Measurements from ENCODE around the gene C14orf93. TPM values are rescaled to one million over a fixed set of nuclear protein-coding genes. Genes with fewer than 3 reads are reported as not detected.
"Not testable (repeated sequence)": the region's sequence is repeated elsewhere in the genome, so short reads cannot be mapped to it uniquely, and the experiment has no call there.

Gene C14orf93
- total RNA-seq, 4 donors from 2014 or later = 4.6 to 11.2 (median 9.9) TPM

- Histone ChIP-seq H3K36me3 (no peaks in the 10 kb centered on the region), H3K27ac (replicated peaks in 1 of 4) (no peak overlapping the region), H3K27me3 (no peaks in the 10 kb centered on the region), H3K9me3 (no peaks in the 10 kb centered on the region), H3K4me3 (no peak overlapping the region), H3K4me1 (peaks cover 0 to under 1% (median 0%) of the 10 kb centered on the region in 4 donors)
- intact Hi-C loops (cut with DNase I) = no loop called here
- 80% methylated on average over 4 of the region's 4 CpGs for WGBS
- TF ChIP-seq POLR2A (IDR thresholded peaks at IDR 0.05; ENCODE audit: low read depth) (no peak), EP300 (IDR thresholded peaks at IDR 0.05) (no peak), POLR2AphosphoS5 (IDR thresholded peaks at IDR 0.05) (no peak), CTCF (IDR thresholded peaks at IDR 0.05) (no peak)
- no peak for DNase-seq (ENCODE audit: extremely low spot score)
These were observed 5.7 kb upstream of the C14orf93 start for GRCh38 chr14:23015618-23016017.

GRCh38 chr14:23013749-23014054 is 3.8 kb upstream of the C14orf93 start:
- H3K27me3 ChIP-seq; H3K36me3 ChIP-seq; intact Hi-C loops (cut with DNase I); H3K4me3 ChIP-seq; H3K9me3 ChIP-seq; DNase-seq (ENCODE audit: extremely low spot score); H3K27ac ChIP-seq (replicated peaks in 1 of 4): not testable (repeated sequence)
- H3K4me1 ChIP-seq = peaks cover 0 to 16% (median 14%) of the 10 kb centered on the region in 4 donors
- 82% methylated on average over 5 of the region's 5 CpGs for WGBS

GRCh38 chr14:23013054-23013748 is 3.3 kb upstream of the C14orf93 start:
- H3K27me3 ChIP-seq = no peaks in the 10 kb centered on the region
- H3K4me3 ChIP-seq = no peak overlapping the region
- TF ChIP-seq POLR2AphosphoS5 (IDR thresholded peaks at IDR 0.05) = no peak
- TF ChIP-seq CTCF (IDR thresholded peaks at IDR 0.05) = no peak
- TF ChIP-seq POLR2A (IDR thresholded peaks at IDR 0.05; ENCODE audit: low read depth) = no peak
- no peak for TF ChIP-seq EP300 (IDR thresholded peaks at IDR 0.05)
- intact Hi-C loops (cut with DNase I) = no loop called here
- DNase-seq (ENCODE audit: extremely low spot score) = no peak
- H3K9me3 ChIP-seq = no peaks in the 10 kb centered on the region
- WGBS = 81% methylated on average over 6 of the region's 6 CpGs
- H3K36me3 ChIP-seq = no peaks in the 10 kb centered on the region
- peaks cover 0 to 19% (median 15%) of the 10 kb centered on the region in 4 donors for H3K4me1 ChIP-seq
- no peak overlapping the region for H3K27ac ChIP-seq (replicated peaks in 1 of 4)

GRCh38 chr14:23009483-23009938 is 432 bp downstream of the C14orf93 start:
- peak overlapping the region; percentile 85 to 87 (median 86) for H3K27ac ChIP-seq (replicated peaks in 1 of 4)
- peaks cover 9 to 41% (median 30%) of the 10 kb centered on the region in 4 donors for H3K4me1 ChIP-seq
- H3K36me3 ChIP-seq = no peaks in the 10 kb centered on the region
- H3K9me3 ChIP-seq = no peaks in the 10 kb centered on the region
- peak overlapping the region; percentile 58 to 66 (median 62) for H3K4me3 ChIP-seq
- TF ChIP-seq CTCF (IDR thresholded peaks at IDR 0.05) (no peak), POLR2AphosphoS5 (IDR thresholded peaks at IDR 0.05) (no peak), POLR2A (IDR thresholded peaks at IDR 0.05; ENCODE audit: low read depth) (no peak), EP300 (IDR thresholded peaks at IDR 0.05) (no peak)
- no peak for DNase-seq (ENCODE audit: extremely low spot score)
- 16% methylated on average over 8 of the region's 8 CpGs for WGBS
- no peaks in the 10 kb centered on the region for H3K27me3 ChIP-seq
- intact Hi-C loops (cut with DNase I) = no loop called here

- no peaks in the 10 kb centered on the region for H3K27me3 ChIP-seq
- H3K27ac ChIP-seq (replicated peaks in 1 of 4) = no peak overlapping the region
- no peak overlapping the region for H3K4me3 ChIP-seq
- intact Hi-C loops (cut with DNase I) = no loop called here
- no peaks in the 10 kb centered on the region for H3K36me3 ChIP-seq
- H3K9me3 ChIP-seq = no peaks in the 10 kb centered on the region
- no peak for TF ChIP-seq EP300 (IDR thresholded peaks at IDR 0.05)
- TF ChIP-seq POLR2A (IDR thresholded peaks at IDR 0.05; ENCODE audit: low read depth) = no peak
- TF ChIP-seq POLR2AphosphoS5 (IDR thresholded peaks at IDR 0.05) = no peak
- no peak for TF ChIP-seq CTCF (IDR thresholded peaks at IDR 0.05)
- no peak for DNase-seq (ENCODE audit: extremely low spot score)
- WGBS = 41% methylated on average over 3 of the region's 3 CpGs
- peaks cover 9 to 41% (median 30%) of the 10 kb centered on the region in 4 donors for H3K4me1 ChIP-seq
These were observed 1.1 kb downstream of the C14orf93 start for GRCh38 chr14:23008831-23009230.

Measured in esophagus muscularis mucosa (tissue), 4 donors.